DOHH2 (cell line): ENCODE measurements around the gene DOHH.

Experiments
- H3F3A ChIP-seq: fragments of 200-600 bp; sonication (generic), shearing (Covaris generic); 2 replicates; pipeline ENCODE4 v1.6.0; 2016; ENCODE audit warnings: antibody characterized with exemption, mild to moderate bottlenecking; ENCODE audit not compliant: control insufficient read depth, insufficient read depth
- H3K27ac ChIP-seq: fragments of 200-600 bp; sonication (generic); 2 replicates; pipeline ENCODE4 v1.5.1; 2014; ENCODE audit warnings: low read depth, mild to moderate bottlenecking, low read length, moderate library complexity
- H3K27me3 ChIP-seq: fragments of 200-600 bp; sonication (generic); 2 replicates; pipeline ENCODE4 v1.6.1; 2014; ENCODE audit warnings: mild to moderate bottlenecking, low read length, mixed read lengths; ENCODE audit not compliant: control insufficient read depth
- H3K36me3 ChIP-seq: fragments of 200-600 bp; sonication (generic); 2 replicates; pipeline ENCODE4 v1.6.1; 2014; ENCODE audit warnings: mild to moderate bottlenecking, low read length, moderate library complexity, mixed read lengths; ENCODE audit not compliant: control insufficient read depth
- H3K4me1 ChIP-seq: fragments of 200-600 bp; sonication (generic); 2 replicates; pipeline ENCODE4 v1.6.1; 2014; ENCODE audit warnings: mild to moderate bottlenecking, low read length, mixed read lengths; ENCODE audit not compliant: control insufficient read depth
- H3K4me2 ChIP-seq: fragments of 200-600 bp; sonication (generic); 2 replicates; pipeline ENCODE4 v1.6.0; 2014; ENCODE audit warnings: mild to moderate bottlenecking, low read length, moderate library complexity
- H3K4me3 ChIP-seq: fragments of 200-600 bp; sonication (generic); 2 replicates; pipeline ENCODE4 v1.5.1; 2014; ENCODE audit warnings: mild to moderate bottlenecking, low read length, mixed read lengths
- H3K79me2 ChIP-seq: fragments of 200-600 bp; sonication (generic); 2 replicates; pipeline ENCODE4 v1.6.1; 2014; ENCODE audit warnings: mild to moderate bottlenecking, low read length, mixed read lengths; ENCODE audit not compliant: control insufficient read depth
- H3K9me2 ChIP-seq: fragments of 200-600 bp; sonication (generic); replicated peaks from 2 replicates; pipeline ENCODE4 v1.6.1; 2014; ENCODE audit warnings: mild to moderate bottlenecking, low read length, mixed read lengths; ENCODE audit not compliant: control insufficient read depth
- H3K9me3 ChIP-seq: fragments of 200-600 bp; sonication (generic); 2 replicates; pipeline ENCODE4 v1.6.1; 2014; ENCODE audit warnings: antibody characterized with exemption, low read length, mixed read lengths; ENCODE audit not compliant: control insufficient read depth, insufficient read depth
- H4K20me1 ChIP-seq: fragments of 200-600 bp; sonication (generic); 2 replicates; pipeline ENCODE4 v1.6.0; 2014; ENCODE audit warnings: low read depth, mild to moderate bottlenecking, antibody characterized with exemption, low read length, moderate library complexity; ENCODE audit not compliant: control insufficient read depth, insufficient read depth
- CTCF ChIP-seq: fragments of 200-600 bp; sonication (generic); IDR thresholded peaks from one replicate; pipeline ENCODE4 v1.5.1; 2014; ENCODE audit warnings: antibody characterized with exemption, mild to moderate bottlenecking, low read depth, low read length; ENCODE audit not compliant: poor library complexity, severe bottlenecking
- EZH2phosphoT487 ChIP-seq: fragments of 200-600 bp; sonication (generic); IDR thresholded peaks from 2 replicates; pipeline ENCODE4 v1.6.1; 2017; ENCODE audit warnings: borderline replicate concordance, mild to moderate bottlenecking, antibody characterized with exemption, low read length, moderate library complexity, mixed read lengths

The DOHH gene

DNA sequence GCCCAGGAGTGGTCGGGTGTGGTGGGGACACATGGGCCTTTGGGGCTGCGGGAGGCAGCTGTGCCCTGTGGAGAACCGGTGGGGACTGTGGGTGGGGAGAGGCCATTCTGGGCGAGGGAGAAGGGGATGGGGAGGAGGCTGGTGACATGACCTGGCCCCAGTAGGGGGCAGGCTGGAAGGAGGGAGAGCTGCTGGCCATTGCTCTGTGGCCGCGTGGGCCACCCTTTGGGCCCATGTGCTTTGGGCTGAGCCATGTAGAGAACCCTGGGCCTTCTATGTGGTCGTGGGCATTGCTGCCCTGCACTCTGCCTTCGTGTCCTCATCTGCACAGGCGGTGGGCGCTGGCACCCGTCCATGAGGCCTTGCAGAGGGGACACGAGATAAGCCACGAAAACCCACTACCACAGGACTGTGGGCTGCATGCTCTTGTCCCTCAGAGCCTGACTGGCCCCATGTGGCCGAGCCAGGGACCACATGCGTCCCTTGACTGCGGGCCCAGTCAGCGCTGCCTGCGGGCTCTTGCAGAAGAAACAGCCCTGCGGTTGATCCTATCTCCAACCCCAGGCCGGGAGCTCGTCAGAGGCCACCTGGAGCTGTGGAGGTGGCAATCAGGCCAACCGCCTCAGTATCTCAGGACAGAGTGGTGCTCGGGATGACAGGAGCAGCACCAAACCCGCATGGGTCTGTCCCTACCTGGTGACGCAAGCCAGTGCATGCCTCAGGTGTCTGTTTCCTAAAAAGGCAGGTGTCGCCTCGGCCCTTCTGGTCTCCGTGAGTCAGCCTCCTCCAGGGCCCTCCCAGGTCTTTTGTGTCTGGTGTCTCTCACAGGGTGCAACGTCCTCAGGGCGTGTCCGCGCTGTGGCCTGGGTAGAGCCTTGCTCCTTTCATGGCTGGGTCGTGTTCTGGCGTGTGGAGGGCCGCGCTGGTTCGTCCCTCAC, 20.0 kb upstream of the DOHH start:
- Histone ChIP-seq H3K9me2 (no peaks in the 10 kb centered on the region), H3K4me2 (no peak overlapping the region), H3K4me3 (no peak overlapping the region), H3K36me3 (peaks cover 31% of the 10 kb centered on the region; the same call in 1 of the 2 replicates), H3F3A (peaks cover 8% of the 10 kb centered on the region), H3K27ac (no peak overlapping the region), H3K9me3 (no peaks in the 10 kb centered on the region), H3K79me2 (peaks cover 66% of the 10 kb centered on the region), H4K20me1 (peaks cover 16% of the 10 kb centered on the region), H3K4me1 (peaks cover 28% of the 10 kb centered on the region), H3K27me3 (no peaks in the 10 kb centered on the region)
- no peak for TF ChIP-seq CTCF
- TF ChIP-seq EZH2phosphoT487: no peak

DNA sequence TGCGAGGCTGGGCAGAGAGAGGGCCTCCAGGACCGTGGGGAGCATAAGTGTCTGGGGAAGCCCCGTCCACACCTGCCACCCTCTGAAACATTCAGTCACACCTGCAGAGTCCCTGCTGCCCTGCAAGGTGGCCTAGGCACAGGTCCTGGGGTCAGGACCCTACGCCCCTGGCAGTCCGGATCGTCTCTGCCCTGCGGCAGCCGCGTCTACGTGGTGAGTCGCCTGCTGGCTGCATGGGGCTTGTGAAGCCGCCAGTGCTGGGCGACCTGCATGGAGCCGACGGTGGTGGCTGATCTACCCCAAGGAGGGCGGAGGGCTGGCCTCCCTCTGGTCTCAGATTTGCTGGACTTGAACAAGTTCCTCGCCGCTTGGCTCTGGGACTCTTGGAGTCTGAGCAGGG, 18.7 kb upstream of the DOHH start:
- no peak overlapping the region for H3K4me3 ChIP-seq
- no peaks in the 10 kb centered on the region for H3K9me3 ChIP-seq
- H3K4me2 ChIP-seq: no peak overlapping the region
- H3K79me2 ChIP-seq: peaks cover 73% of the 10 kb centered on the region
- peaks cover 28% of the 10 kb centered on the region for H3K4me1 ChIP-seq
- peaks cover 16% of the 10 kb centered on the region for H4K20me1 ChIP-seq
- H3K36me3 ChIP-seq: peaks cover 24% of the 10 kb centered on the region; the same call in 1 of the 2 replicates
- TF ChIP-seq CTCF (no peak), EZH2phosphoT487 (no peak)
- no peaks in the 10 kb centered on the region for H3K9me2 ChIP-seq
- H3K27me3 ChIP-seq: no peaks in the 10 kb centered on the region
- peaks cover 10% of the 10 kb centered on the region for H3F3A ChIP-seq
- no peak overlapping the region for H3K27ac ChIP-seq

DNA sequence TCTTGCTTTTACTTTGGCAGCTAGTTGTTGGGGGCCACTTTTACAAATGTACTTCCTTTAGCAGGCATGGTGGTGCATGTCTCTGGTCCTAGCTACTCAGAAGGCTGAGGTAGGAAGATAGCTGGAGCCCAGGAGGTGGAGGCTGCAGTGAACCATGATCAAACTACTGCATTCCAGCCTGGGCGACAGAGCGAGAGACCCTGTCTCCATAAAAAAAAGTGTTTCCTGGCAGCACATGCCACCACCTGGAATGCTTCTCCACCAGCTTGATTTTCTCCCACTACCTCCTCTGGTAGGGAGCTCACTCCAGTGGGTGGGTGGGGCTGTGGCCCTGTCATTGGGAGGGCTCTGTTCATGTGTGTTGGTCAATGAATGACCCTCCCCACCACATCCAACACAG, 18.2 kb upstream of the DOHH start:
- Histone ChIP-seq H3K27ac (no peak overlapping the region), H3K4me2 (no peak overlapping the region), H4K20me1 (peaks cover 16% of the 10 kb centered on the region), H3K4me1 (peaks cover 28% of the 10 kb centered on the region), H3K36me3 (peaks cover 21% of the 10 kb centered on the region; the same call in 1 of the 2 replicates), H3K79me2 (peaks cover 78% of the 10 kb centered on the region), H3K9me3 (no peaks in the 10 kb centered on the region), H3K27me3 (no peaks in the 10 kb centered on the region), H3K9me2 (no peaks in the 10 kb centered on the region), H3K4me3 (no peak overlapping the region), H3F3A (peaks cover 10% of the 10 kb centered on the region)
- no peak for TF ChIP-seq EZH2phosphoT487
- no peak for TF ChIP-seq CTCF
